Nucleus accumbens (tissue), 56 donors: ENCODE measurements around the gene RAD50.
"Not testable (repeated sequence)": the region's sequence is repeated elsewhere in the genome, so short reads cannot be mapped to it uniquely, and the experiment has no call there.

Experiments used
- DNase-seq, 56 donors: peaks; one replicate each; lab custom pipeline; 2025; lab: John Stamatoyannopoulos, UW

RAD50 gene

GRCh38 chr5:132556763-132557477 lies at the start of gene RAD50:
RAD50 (plus strand) TSS chr5:132556977; CDS start chr5:132557325, 348 bp downstream.
- peak; percentile 36 to 94 (median 86) for DNase-seq

- DNase-seq = no peak
Observed at GRCh38 chr5:132510076-132510475, 46.7 kb upstream of the RAD50 start.

- DNase-seq = not testable (repeated sequence)
Observed at GRCh38 chr5:132513618-132514336, 43.0 kb upstream of the RAD50 start.

- DNase-seq = not testable (repeated sequence)
Observed at GRCh38 chr5:132522067-132522466, 34.7 kb upstream of the RAD50 start.

GRCh38 chr5:132524877-132525276 lies 31.9 kb upstream of the RAD50 start:
- DNase-seq = not testable (repeated sequence)

GRCh38 chr5:132525299-132525724 lies 31.5 kb upstream of the RAD50 start:
- DNase-seq = no peak

- DNase-seq = peak in 8 of 56 donors; percentile 3 to 26 (median 16)
Observed at GRCh38 chr5:132526290-132526973, 30.3 kb upstream of the RAD50 start.

GRCh38 chr5:132526974-132527564 lies 29.7 kb upstream of the RAD50 start:
- peak in 2 of 56 donors; percentile 27 to 32 for DNase-seq

GRCh38 chr5:132528021-132528420 lies 28.8 kb upstream of the RAD50 start:
- no peak for DNase-seq

GRCh38 chr5:132528866-132529634 lies 27.7 kb upstream of the RAD50 start:
- DNase-seq = peak in 18 of 56 donors; percentile 3 to 35 (median 12)

- DNase-seq = no peak
Observed at GRCh38 chr5:132530946-132531345, 25.8 kb upstream of the RAD50 start.

GRCh38 chr5:132539716-132540115 lies 17.1 kb upstream of the RAD50 start:
- no peak for DNase-seq

GRCh38 chr5:132540149-132540548 lies 16.6 kb upstream of the RAD50 start:
- DNase-seq = no peak

- peak in 7 of 56 donors; percentile 2 to 33 (median 15) for DNase-seq
Observed at GRCh38 chr5:132540764-132541163, 16.0 kb upstream of the RAD50 start.

- no peak for DNase-seq
Observed at GRCh38 chr5:132543472-132544201, 13.1 kb upstream of the RAD50 start, which contains the start of gene IL5. IL5 (minus strand) TSS chr5:132543522; CDS start chr5:132543478, 44 bp downstream.

- DNase-seq = no peak
Observed at GRCh38 chr5:132546108-132546507, 10.7 kb upstream of the RAD50 start.

- no peak for DNase-seq
Observed at GRCh38 chr5:132547269-132547668, 9.5 kb upstream of the RAD50 start.

GRCh38 chr5:132548834-132549233 lies 7.9 kb upstream of the RAD50 start:
- not testable (repeated sequence) for DNase-seq

- DNase-seq = no peak
Observed at GRCh38 chr5:132549576-132549975, 7.2 kb upstream of the RAD50 start.
